ENCODE results near the gene TMEM129.

DNA sequence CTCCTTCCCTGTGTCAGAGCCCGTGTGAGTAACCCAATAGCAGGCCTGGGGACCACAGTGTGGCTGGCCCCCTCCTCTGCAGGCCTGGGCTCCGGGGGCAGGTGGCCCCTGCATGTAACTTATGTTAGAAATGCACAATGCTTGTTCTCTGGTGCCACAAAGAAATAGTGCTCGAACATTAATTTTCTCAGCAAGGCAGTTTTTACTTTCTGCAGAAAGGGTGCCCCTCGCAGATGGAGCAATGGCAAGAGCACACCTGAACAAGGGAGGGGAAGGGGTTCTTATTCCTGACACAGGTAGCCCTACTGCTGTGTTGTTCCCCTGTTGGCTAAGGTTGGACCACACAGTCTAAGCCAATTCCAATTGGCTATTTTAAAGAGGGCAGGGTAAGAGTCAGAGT lies 17.3 kb upstream of the TMEM129 start:
- TF ChIP-seq, protein P1, sequence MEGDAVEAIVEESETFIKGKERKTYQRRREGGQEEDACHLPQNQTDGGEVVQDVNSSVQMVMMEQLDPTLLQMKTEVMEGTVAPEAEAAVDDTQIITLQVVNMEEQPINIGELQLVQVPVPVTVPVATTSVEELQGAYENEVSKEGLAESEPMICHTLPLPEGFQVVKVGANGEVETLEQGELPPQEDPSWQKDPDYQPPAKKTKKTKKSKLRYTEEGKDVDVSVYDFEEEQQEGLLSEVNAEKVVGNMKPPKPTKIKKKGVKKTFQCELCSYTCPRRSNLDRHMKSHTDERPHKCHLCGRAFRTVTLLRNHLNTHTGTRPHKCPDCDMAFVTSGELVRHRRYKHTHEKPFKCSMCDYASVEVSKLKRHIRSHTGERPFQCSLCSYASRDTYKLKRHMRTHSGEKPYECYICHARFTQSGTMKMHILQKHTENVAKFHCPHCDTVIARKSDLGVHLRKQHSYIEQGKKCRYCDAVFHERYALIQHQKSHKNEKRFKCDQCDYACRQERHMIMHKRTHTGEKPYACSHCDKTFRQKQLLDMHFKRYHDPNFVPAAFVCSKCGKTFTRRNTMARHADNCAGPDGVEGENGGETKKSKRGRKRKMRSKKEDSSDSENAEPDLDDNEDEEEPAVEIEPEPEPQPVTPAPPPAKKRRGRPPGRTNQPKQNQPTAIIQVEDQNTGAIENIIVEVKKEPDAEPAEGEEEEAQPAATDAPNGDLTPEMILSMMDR (IDR thresholded peaks at IDR 0.05; ENCODE audit: borderline replicate concordance, extremely low read depth, low read length, poor library complexity, severe bottlenecking) = no peak
- no peak for TF ChIP-seq EZH2 (IDR thresholded peaks at IDR 0.05; ENCODE audit: borderline replicate concordance, low read depth, low read length, severe bottlenecking)
